Tibial nerve (tissue), 4 donors: ENCODE measurements around the gene NEK2.

Experiments
- EP300 ChIP-seq, 2 donors: sonication (generic); formaldehyde crosslinking; IDR thresholded peaks; one replicate each; pipeline ENCODE4 v1.6.1; 2017; ENCODE audit warnings: antibody characterized with exemption in 2 of 2, mild to moderate bottlenecking in 1 of 2
- POLR2A ChIP-seq, 2 donors: fragments of 450-650 bp; IDR thresholded peaks; one replicate each; pipeline ENCODE4 v1.6.1; 2017; ENCODE audit warnings: antibody characterized with exemption in 2 of 2, mild to moderate bottlenecking in 2 of 2, moderate library complexity in 2 of 2
- TF ChIP-seq, protein P1 (sequence below), 5 experiments: fragments of 200-600 bp in 3 of 5; fragments of 450-650 bp in 2 of 5; sonication (generic) in 3 of 5; IDR thresholded peaks; one replicate each; pipeline ENCODE4 v1.5.1; 2016 to 2019; ENCODE audit warnings: antibody characterized with exemption in 5 of 5, mild to moderate bottlenecking in 3 of 5, moderate library complexity in 2 of 5

DNA sequence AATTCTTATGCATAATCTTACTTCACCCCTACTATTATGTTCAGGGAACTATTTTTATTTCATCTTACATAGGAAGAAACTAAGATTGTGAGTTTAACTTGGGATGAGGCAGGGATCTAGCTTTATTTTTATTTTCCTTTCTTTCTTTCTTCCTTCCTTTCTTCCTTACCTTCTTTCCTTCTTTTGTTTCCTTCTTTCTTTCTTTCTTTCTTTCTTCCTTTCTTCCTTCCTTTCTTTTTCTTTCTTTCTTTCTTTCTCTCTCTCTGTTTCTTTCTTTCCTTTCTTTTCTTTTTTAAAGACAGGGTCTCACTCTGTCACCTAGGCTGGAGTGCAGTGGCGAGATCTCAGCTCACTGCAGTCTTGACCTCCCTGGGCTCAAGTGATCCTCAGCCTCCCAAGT lies 28.9 kb downstream of the NEK2 start:
- TF ChIP-seq, protein P1, sequence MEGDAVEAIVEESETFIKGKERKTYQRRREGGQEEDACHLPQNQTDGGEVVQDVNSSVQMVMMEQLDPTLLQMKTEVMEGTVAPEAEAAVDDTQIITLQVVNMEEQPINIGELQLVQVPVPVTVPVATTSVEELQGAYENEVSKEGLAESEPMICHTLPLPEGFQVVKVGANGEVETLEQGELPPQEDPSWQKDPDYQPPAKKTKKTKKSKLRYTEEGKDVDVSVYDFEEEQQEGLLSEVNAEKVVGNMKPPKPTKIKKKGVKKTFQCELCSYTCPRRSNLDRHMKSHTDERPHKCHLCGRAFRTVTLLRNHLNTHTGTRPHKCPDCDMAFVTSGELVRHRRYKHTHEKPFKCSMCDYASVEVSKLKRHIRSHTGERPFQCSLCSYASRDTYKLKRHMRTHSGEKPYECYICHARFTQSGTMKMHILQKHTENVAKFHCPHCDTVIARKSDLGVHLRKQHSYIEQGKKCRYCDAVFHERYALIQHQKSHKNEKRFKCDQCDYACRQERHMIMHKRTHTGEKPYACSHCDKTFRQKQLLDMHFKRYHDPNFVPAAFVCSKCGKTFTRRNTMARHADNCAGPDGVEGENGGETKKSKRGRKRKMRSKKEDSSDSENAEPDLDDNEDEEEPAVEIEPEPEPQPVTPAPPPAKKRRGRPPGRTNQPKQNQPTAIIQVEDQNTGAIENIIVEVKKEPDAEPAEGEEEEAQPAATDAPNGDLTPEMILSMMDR (IDR thresholded peaks at IDR 0.05): no peak
- no peak for TF ChIP-seq POLR2A (IDR thresholded peaks at IDR 0.05)
- TF ChIP-seq EP300 (IDR thresholded peaks at IDR 0.05): no peak
